Neuron (in vitro differentiated cells): ENCODE data around the gene SERPINH1.

ENCODE experiments used
- H2AFZ ChIP-seq: one replicate; pipeline ENCODE4 v1.6.1; 2013; ENCODE audit warnings: low read depth, mild to moderate bottlenecking, inconsistent platforms, low read length, moderate library complexity
- H3K27me3 ChIP-seq: one replicate; pipeline ENCODE4 v1.6.1; 2013; ENCODE audit warnings: low read length; ENCODE audit not compliant: insufficient read depth
- H3K36me3 ChIP-seq: one replicate; pipeline ENCODE4 v1.6.1; 2013; ENCODE audit warnings: low read length; ENCODE audit not compliant: insufficient read depth
- H3K4me1 ChIP-seq: one replicate; pipeline ENCODE4 v1.6.1; 2013; ENCODE audit warnings: low read length; ENCODE audit not compliant: insufficient read depth
- H3K4me3 ChIP-seq: 2 replicates; pipeline ENCODE4 v1.5.1; 2013; ENCODE audit warnings: mild to moderate bottlenecking, low read length, moderate library complexity
- H3K9me3 ChIP-seq: one replicate; pipeline ENCODE4 v1.6.1; 2013; ENCODE audit warnings: low read length

The SERPINH1 gene

DNA sequence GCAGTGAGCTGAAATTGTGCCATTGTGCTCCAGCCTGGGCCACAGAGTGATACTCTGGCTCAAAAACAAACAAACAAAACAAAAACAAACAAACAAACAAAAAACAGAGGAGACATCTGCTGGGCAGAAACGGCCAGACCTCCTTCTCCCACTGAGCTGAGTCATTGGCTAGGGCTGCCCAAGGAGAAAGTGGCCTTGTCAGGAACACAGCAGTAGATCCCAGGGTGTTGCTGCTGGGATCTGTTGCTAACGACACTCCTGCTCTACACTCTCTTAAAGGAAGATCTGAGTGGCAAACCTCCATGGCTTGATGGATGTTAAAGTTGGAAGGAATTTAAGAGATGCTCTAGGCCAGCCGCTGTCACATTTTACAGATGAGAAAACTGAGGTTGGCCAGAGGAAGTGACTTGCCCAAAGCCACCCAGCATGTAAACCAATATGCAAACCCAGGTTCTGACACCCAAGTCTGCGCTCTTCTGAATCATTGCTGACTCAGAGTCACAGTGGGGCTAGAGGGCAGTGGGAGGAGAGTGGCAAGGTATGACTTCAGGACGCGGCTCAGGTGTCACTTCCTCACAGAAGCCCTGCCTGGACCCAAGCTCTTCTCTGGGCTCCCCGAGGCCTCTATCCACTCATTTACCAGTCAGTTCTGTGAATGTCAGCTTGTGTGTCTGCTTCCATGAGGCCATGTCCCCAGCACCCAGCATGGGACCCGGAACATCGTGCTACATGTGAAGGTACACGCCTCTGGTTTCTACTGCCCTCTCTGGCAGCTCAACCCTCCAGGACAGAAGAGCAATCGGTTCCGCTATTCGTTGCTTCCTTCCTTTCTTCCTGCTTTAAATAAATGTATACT, 25.0 kb upstream of the SERPINH1 start:
- Histone ChIP-seq H3K9me3 (no peaks in the 10 kb centered on the region), H3K27me3 (peaks cover 2% of the 10 kb centered on the region), H2AFZ (no peak overlapping the region), H3K4me1 (peaks cover 14% of the 10 kb centered on the region), H3K4me3 (no peak overlapping the region), H3K36me3 (no peaks in the 10 kb centered on the region)

DNA sequence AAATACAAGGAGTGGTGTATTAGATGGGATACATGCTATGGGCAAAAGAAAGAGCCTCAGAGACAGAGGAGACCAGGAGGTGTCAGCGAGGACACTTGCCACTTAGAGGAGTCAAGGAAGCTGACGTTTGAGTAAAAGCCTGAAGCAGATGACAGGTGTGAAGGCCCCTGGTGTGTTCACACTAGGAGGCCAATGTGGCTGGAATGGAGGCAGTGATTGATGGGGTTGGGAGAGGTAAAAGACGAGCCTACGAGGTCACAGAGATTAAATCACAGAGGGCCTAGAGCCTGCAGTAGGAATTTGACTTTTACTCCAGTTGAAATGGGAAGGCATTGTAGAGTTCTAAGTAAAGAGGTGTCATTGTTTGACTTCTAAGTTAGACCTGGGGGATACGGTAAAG, 24.3 kb upstream of the SERPINH1 start:
- no peaks in the 10 kb centered on the region for H3K36me3 ChIP-seq
- H3K27me3 ChIP-seq: peaks cover 2% of the 10 kb centered on the region
- H3K4me1 ChIP-seq: peaks cover 14% of the 10 kb centered on the region
- H2AFZ ChIP-seq: no peak overlapping the region
- no peaks in the 10 kb centered on the region for H3K9me3 ChIP-seq
- no peak overlapping the region for H3K4me3 ChIP-seq

DNA sequence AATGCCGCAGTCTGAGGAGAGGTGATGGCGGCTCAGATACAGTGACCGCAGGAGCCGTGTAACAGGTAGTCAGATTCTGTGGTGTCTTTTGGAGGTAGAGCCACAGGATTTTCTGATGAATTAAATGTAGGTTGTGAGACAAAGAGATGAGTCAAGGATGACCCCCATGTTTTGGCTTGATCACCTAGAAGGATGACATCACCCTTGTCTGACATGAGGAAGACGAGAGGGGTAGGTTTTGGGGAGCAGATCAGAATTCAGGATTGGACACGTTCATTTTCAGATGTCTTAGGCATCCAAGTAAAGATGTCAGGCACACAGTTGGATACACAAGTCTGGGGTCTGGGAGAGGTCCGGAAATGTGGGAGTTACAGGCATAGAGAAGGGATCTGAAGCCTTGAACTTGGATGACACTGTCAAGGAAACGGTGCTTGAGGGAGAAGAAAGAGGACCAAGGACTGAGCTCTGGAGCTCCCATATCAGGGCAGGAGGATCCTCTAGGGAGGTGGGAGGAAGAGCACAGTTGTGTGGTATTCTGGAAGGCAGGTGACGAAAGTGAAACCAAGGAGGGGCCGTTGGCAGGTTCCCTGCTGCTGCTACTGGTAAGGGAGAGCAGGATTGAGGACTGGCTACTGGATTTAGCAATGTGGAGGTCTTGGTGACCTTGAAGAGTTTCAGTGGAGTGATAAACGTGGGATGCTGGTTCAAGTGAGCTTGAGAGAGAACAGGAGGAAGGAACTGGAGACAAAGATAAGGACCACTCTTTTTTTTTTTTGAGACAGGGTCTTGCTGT, 23.7 kb upstream of the SERPINH1 start:
- no peak overlapping the region for H3K4me3 ChIP-seq
- H3K27me3 ChIP-seq: peaks cover 2% of the 10 kb centered on the region
- H3K9me3 ChIP-seq: no peaks in the 10 kb centered on the region
- H3K4me1 ChIP-seq: peaks cover 14% of the 10 kb centered on the region
- H2AFZ ChIP-seq: no peak overlapping the region
- no peaks in the 10 kb centered on the region for H3K36me3 ChIP-seq

DNA sequence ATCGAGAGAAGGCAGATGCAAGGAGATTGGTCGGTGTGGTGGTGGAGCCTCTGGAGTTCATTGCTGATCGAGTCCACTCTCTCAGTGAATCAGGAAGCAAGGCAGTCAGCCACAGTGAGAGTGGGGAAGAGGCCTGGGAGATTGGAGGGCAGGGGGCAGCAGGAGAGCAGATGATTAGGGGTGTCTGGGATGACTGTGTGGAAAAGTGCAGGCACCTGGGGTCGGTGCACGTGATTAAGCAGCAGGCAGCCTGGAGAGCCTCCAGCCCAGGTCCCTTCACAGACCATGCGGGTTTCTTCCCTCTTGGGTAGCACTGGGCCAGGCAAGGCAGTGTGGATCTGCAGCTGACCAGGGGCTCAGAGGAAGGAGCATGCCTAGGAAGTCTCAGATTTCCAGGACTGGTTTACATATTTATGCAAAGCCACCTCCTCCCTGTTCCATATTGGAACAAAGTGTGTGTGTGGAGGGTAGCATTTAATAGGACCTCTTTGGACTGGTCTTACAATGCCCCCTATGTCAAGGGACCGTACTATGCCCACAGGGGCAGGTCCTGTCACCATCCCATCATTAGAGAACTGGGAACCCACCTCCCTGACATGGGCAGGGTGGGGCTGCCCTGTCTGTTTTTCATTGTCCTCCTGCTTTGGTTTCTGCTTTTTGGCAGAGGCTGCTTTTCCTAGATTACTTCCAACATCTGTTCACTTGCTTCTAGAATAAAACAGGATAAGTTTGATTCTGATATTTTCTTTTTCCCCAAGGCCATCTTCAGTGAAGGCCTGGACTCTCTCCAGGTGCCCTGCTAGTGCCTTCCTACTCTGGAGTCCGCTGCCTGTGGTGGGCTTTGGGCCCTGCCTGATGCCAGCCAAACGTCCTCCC, 22.4 kb upstream of the SERPINH1 start:
- Histone ChIP-seq H3K4me1 (peaks cover 2% of the 10 kb centered on the region), H3K36me3 (no peaks in the 10 kb centered on the region), H3K9me3 (no peaks in the 10 kb centered on the region), H3K27me3 (peaks cover 2% of the 10 kb centered on the region), H2AFZ (no peak overlapping the region), H3K4me3 (no peak overlapping the region)

DNA sequence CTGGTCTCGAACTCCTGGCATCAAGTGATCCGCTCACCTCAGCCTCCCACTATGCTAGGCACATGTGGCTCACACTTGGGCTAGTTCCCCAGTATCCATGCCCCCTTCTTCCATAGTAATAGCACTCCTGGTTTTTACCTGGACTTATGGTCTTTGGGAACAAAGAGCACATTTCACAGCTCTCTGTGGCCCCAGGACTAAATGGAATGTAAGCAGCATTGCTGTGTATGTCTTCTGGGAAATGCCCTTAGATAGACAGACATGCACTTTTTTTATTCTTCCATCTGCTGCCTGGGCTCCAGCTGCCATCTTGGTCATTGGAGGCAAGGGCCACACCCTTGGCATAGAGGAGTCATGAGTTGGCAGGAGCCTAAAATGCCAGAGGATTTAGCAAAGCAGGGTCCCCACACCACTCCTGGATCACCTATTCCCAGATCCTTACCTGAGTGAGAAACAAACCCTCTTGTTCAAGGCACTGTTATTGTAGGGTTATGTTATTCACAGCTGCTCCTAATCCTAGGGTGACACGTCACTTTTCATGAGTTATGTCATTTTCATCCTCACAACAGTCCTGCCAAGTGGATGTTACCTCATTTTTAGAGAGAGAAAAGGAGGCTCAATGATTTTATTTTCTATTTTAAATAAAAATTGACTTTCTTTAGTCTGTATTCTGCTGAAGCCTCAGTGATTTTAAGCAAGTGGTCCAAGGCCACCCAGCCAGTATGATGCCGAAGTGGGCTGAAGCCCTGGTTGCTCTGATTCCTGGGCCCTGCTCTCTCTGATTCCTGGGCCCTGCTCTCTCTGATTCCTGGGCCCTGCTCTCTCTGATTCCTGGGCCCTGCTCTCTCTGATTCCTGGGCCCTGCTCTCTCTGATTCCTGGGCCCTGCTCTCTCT, 20.6 kb upstream of the SERPINH1 start:
- Histone ChIP-seq H3K27me3 (peaks cover 2% of the 10 kb centered on the region), H2AFZ (no peak overlapping the region), H3K36me3 (no peaks in the 10 kb centered on the region), H3K9me3 (no peaks in the 10 kb centered on the region), H3K4me1 (no peaks in the 10 kb centered on the region), H3K4me3 (no peak overlapping the region)

DNA sequence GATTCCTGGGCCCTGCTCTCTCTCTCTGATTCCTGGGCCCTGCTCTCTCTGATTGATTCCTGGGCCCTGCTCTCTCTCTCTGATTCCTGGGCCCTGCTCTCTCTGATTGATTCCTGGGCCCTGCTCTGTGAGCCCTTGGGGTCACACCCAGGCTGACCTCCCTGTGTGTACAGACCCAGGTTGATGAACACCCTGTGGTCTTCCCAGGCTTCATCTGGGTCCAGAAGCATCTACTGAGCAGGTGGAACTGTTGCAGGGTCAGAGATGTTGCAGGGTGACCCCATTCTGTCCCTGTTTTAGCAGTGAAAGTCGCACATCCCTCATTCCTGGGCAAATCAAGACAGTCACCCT, 20.0 kb upstream of the SERPINH1 start:
- Histone ChIP-seq H3K27me3 (peaks cover 2% of the 10 kb centered on the region), H3K36me3 (no peaks in the 10 kb centered on the region), H3K4me3 (no peak overlapping the region), H3K9me3 (no peaks in the 10 kb centered on the region), H2AFZ (no peak overlapping the region), H3K4me1 (no peaks in the 10 kb centered on the region)

DNA sequence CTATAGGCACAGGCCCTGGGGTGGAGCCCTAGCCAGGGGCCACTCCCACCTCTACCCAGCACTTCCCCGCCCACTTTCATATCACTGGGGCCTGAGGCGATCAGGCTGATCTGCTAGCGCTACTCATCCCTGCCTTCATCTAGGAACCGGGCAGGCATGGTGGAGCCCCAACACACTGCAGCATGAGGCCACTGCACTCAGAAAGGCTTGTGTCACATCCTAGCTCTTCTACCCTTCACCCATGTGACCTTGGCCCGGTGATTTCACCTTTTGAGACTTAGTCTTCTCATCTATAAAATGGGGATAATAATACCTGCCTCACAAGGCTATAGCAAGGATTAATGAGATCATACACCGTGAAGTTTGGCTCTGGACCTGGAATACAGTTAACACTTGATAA, 18.2 kb upstream of the SERPINH1 start:
- no peaks in the 10 kb centered on the region for H3K27me3 ChIP-seq
- peaks cover 5% of the 10 kb centered on the region for H3K4me1 ChIP-seq
- H3K9me3 ChIP-seq: no peaks in the 10 kb centered on the region
- no peaks in the 10 kb centered on the region for H3K36me3 ChIP-seq
- H2AFZ ChIP-seq: no peak overlapping the region
- H3K4me3 ChIP-seq: no peak overlapping the region

DNA sequence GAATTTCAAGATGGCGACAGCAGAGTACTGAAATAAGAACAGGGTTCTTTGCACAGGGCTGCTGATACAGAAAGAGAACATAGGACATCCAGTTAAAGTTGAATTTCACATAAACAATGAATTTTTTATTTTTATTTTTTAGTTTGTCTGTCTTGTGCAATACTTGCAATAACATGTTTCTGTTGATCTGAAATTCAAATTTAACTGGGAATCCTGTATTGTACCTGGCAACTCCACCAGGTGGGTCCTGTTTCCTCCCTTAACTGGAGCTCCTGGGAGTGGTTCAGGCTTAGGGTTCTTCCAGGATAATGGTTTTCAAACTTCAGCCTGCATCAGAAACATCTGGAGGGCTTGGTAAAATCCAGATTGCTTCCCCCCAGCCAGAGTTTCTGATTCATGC, 14.9 kb upstream of the SERPINH1 start:
- H3K9me3 ChIP-seq: no peaks in the 10 kb centered on the region
- no peaks in the 10 kb centered on the region for H3K27me3 ChIP-seq
- H2AFZ ChIP-seq: no peak overlapping the region
- H3K36me3 ChIP-seq: no peaks in the 10 kb centered on the region
- H3K4me3 ChIP-seq: no peak overlapping the region
- peaks cover 5% of the 10 kb centered on the region for H3K4me1 ChIP-seq

DNA sequence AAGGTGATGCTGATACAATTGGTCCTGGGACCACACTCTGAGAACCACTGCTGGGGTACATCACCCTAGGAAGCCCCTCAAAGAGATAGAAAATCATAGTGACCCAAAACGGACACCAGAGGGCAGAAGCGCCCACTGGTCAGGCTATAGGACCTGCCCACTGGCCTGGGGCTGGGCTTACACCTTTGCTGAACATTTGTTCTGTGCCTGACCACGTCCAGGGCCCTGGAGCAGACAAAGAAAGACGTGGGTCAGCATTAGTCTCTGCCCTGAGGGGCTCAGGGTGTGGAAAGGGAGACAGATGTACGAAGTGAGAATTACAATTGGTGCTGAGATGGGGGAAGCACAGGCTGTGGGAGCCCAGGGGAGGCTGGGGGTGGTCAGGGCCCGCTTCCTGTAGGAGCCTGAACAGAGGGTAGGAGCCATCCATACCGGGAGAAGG, 14.4 kb upstream of the SERPINH1 start:
- Histone ChIP-seq H3K9me3 (no peaks in the 10 kb centered on the region), H3K36me3 (no peaks in the 10 kb centered on the region), H3K27me3 (no peaks in the 10 kb centered on the region), H3K4me3 (no peak overlapping the region), H2AFZ (peak overlapping the region; percentile 55), H3K4me1 (peaks cover 5% of the 10 kb centered on the region)

DNA sequence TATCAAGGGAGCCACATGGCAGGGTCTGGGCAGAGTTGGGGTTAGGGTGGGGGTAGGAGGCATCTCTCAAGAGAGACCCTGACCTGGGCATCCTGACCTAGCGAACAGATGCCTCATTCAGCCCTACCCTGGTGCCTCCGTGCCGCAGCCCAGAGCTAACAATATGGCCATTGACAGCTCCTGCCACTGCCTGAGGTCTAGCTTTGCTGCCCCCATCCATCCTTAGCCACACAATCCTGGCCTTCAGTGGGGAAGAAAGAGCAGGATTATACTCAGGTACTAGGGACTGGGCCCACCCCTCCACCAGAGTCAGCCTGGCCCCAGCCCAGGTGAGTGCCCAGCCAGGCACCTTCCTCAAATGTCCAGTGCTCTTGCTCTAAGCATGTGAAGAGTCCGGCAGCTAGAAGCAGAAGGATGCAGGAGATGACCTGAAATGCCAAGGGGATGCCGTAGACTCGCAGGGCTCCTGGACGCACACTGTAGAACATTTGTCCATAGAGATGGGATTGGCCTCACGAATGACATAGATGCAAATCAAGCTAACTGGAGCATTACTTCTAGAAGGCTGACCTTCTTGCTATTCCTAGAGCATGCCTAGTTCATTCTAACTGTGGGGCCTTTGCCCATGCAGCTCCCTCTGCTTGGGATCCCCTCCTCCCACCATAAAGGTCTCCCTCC, 13.3 kb upstream of the SERPINH1 start:
- no peaks in the 10 kb centered on the region for H3K36me3 ChIP-seq
- no peak overlapping the region for H2AFZ ChIP-seq
- H3K9me3 ChIP-seq: no peaks in the 10 kb centered on the region
- H3K4me1 ChIP-seq: peaks cover 5% of the 10 kb centered on the region
- no peaks in the 10 kb centered on the region for H3K27me3 ChIP-seq
- H3K4me3 ChIP-seq: no peak overlapping the region

DNA sequence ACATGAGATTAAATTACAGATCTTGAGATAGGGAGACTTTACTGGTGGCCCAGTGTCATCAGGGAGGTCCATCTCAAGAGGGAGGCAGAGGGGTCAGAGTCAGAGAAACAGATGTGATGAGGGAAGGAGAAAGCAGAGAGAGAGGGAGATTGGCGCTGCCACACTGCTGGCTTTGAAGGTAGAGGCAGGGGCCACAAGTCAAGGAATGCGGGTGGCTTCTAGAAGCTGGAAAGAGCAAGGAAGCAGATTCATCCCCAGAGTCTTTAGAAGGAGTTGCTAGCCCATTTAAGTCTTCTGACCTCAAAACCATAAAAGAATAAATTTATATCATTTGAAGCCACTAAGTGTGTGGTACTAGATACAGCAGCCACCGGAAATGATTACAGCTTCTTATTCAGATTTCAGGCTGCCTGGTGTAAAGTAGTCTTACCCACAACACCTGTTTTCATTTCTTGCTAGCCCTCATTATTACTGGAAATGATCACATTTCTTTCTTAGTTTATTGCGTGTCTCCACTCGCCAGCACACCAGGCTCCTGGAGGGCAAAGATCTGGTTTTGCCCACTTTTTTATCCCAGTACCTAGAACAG, 12.6 kb upstream of the SERPINH1 start:
- Histone ChIP-seq H2AFZ (no peak overlapping the region), H3K4me3 (no peak overlapping the region), H3K36me3 (no peaks in the 10 kb centered on the region), H3K27me3 (no peaks in the 10 kb centered on the region), H3K4me1 (peaks cover 9% of the 10 kb centered on the region), H3K9me3 (no peaks in the 10 kb centered on the region)
